Caco-2 (cell line): Measurements from ENCODE around the gene HIGD2A. TPM values are rescaled to one million over a fixed set of nuclear protein-coding genes. Genes with fewer than 3 reads are reported as not detected.

Experiments
- BruUV-seq: library from RNA; stranded (reverse); fragments of 400-500 nt; replicated peaks from 2 replicates; lab custom pipeline; 2021; lab: Mats Ljungman, UMichigan
- CTCF ChIA-PET: fragments of 300-600 bp; sonication (Branson Sonifier 250); formaldehyde crosslinking; loops from one replicate; lab custom pipeline; 2022; ENCODE audit warnings: antibody characterized with exemption; lab: Charles Lee
- POLR2A ChIA-PET: fragments of 300-600 bp; sonication (Branson Sonifier 250); formaldehyde crosslinking; loops from one replicate; lab custom pipeline; 2022; ENCODE audit warnings: antibody characterized with exemption; lab: Charles Lee
- DNase-seq, 2 experiments: peaks; one replicate each; pipeline versions ENCODE4 v3.0.0 to v3.0.0-alpha.2; 2020 to 2022
- H3K27me3 ChIP-seq: replicated peaks from 2 replicates; pipeline ENCODE4 v1.6.0; 2011; ENCODE audit warnings: low read length; ENCODE audit not compliant: control insufficient read depth, insufficient read depth
- H3K36me3 ChIP-seq: 2 replicates; pipeline ENCODE4 v1.5.1; 2011; ENCODE audit warnings: low read length; ENCODE audit not compliant: control insufficient read depth, insufficient read depth
- H3K4me1 ChIP-seq: fragments of 250-450 bp; sonication (Bioruptor Pico); 2 replicates; pipeline ENCODE4 v1.5.1; 2020; ENCODE audit warnings: mild to moderate bottlenecking
- H3K4me3 ChIP-seq: 2 replicates; pipeline ENCODE4 v1.5.1; 2011; ENCODE audit warnings: low read depth, mild to moderate bottlenecking, control low read depth, low read length
- H3K9me3 ChIP-seq: fragments of 250-450 bp; sonication (Bioruptor Pico); 2 replicates; pipeline ENCODE4 v1.5.1; 2020; ENCODE audit warnings: mild to moderate bottlenecking, moderate library complexity
- H3K27ac Mint-ChIP-seq: one replicate; pipeline ENCODE4 v1.8.0; 2022; ENCODE audit warnings: mixed read lengths; ENCODE audit not compliant: unreplicated experiment
- H3K27me3 Mint-ChIP-seq: one replicate; pipeline ENCODE4 v1.8.0; 2022; ENCODE audit warnings: mixed read lengths; ENCODE audit not compliant: insufficient read depth, unreplicated experiment
- H3K36me3 Mint-ChIP-seq: one replicate; pipeline ENCODE4 v1.8.0; 2022; ENCODE audit warnings: mild to moderate bottlenecking, mixed read lengths; ENCODE audit not compliant: insufficient read depth, unreplicated experiment
- H3K4me1 Mint-ChIP-seq: one replicate; pipeline ENCODE4 v1.8.0; 2022; ENCODE audit warnings: low read depth, mixed read lengths; ENCODE audit not compliant: unreplicated experiment
- H3K4me3 Mint-ChIP-seq: one replicate; pipeline ENCODE4 v1.8.0; 2022; ENCODE audit warnings: mild to moderate bottlenecking, moderate library complexity, mixed read lengths; ENCODE audit not compliant: unreplicated experiment
- H3K9me3 Mint-ChIP-seq: one replicate; pipeline ENCODE4 v1.8.0; 2022; ENCODE audit warnings: mixed read lengths; ENCODE audit not compliant: unreplicated experiment
- intact Hi-C: fragments of 100-400 bp; cut with micrococcal nuclease; formaldehyde crosslinking; loops from one replicate; pipeline ENCODE4 v1.10.0; 2022; ENCODE audit not compliant: unreplicated experiment
- total RNA-seq: library from RNA; stranded (reverse); gene quantifications from 2 replicates; pipeline ENCODE4 v1.2.3, GENCODE V29; 2022
- TF ChIP-seq, protein P1 (sequence below), 2 experiments: fragments of 200-600 bp in 1 of 2; IDR thresholded peaks; 1 replicate in 1 of 2; 2 replicates in 1 of 2; pipeline versions ENCODE4 v1.5.1 to v1.8.0; 2011 to 2022; ENCODE audit warnings: antibody characterized with exemption in 1 of 2, control low read depth in 1 of 2, inconsistent platforms in 1 of 2, low read depth in 1 of 2, low read length in 1 of 2, mild to moderate bottlenecking in 1 of 2, moderate library complexity in 1 of 2; ENCODE audit not compliant: insufficient read depth in 1 of 2, severe bottlenecking in 1 of 2, unreplicated experiment in 1 of 2

The HIGD2A gene
- total RNA-seq, 1 experiment from 2014 or later: 110 TPM

GRCh38 chr5:176355400-176356178 is 33.0 kb upstream of the HIGD2A start:
- DNase-seq: peak in 1 of 2 experiments; percentile 13
- no peak overlapping the region for H3K4me3 ChIP-seq
- no peaks in the 10 kb centered on the region for H3K27me3 ChIP-seq
- intact Hi-C loops: no loop called here
- H3K36me3 Mint-ChIP-seq: peaks cover 70% of the 10 kb centered on the region
- TF ChIP-seq, protein P1, sequence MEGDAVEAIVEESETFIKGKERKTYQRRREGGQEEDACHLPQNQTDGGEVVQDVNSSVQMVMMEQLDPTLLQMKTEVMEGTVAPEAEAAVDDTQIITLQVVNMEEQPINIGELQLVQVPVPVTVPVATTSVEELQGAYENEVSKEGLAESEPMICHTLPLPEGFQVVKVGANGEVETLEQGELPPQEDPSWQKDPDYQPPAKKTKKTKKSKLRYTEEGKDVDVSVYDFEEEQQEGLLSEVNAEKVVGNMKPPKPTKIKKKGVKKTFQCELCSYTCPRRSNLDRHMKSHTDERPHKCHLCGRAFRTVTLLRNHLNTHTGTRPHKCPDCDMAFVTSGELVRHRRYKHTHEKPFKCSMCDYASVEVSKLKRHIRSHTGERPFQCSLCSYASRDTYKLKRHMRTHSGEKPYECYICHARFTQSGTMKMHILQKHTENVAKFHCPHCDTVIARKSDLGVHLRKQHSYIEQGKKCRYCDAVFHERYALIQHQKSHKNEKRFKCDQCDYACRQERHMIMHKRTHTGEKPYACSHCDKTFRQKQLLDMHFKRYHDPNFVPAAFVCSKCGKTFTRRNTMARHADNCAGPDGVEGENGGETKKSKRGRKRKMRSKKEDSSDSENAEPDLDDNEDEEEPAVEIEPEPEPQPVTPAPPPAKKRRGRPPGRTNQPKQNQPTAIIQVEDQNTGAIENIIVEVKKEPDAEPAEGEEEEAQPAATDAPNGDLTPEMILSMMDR (IDR thresholded peaks at IDR 0.05; ENCODE audit: insufficient read depth in 1 of 2, low read depth in 1 of 2, low read length in 1 of 2, severe bottlenecking in 1 of 2, unreplicated experiment in 1 of 2): peak in 1 of 2 experiments; percentile 20
- H3K4me3 Mint-ChIP-seq: no peak overlapping the region
- CTCF ChIA-PET: no interaction called here
- POLR2A ChIA-PET: no interaction called here
- no peaks in the 10 kb centered on the region for H3K4me1 Mint-ChIP-seq
- H3K36me3 ChIP-seq: peaks cover 6% of the 10 kb centered on the region
- H3K27me3 Mint-ChIP-seq: no peaks in the 10 kb centered on the region
- no peaks in the 10 kb centered on the region for H3K9me3 Mint-ChIP-seq
- BruUV-seq: no TSS peak
- H3K27ac Mint-ChIP-seq: no peak overlapping the region
- no peaks in the 10 kb centered on the region for H3K4me1 ChIP-seq
- H3K9me3 ChIP-seq: no peaks in the 10 kb centered on the region

- Histone ChIP-seq H3K9me3 (no peaks in the 10 kb centered on the region), H3K4me1 (no peaks in the 10 kb centered on the region), H3K27me3 (no peaks in the 10 kb centered on the region), H3K4me3 (no peak overlapping the region), H3K36me3 (peaks cover 5% of the 10 kb centered on the region)
- TF ChIP-seq, protein P1 (IDR thresholded peaks at IDR 0.05; ENCODE audit: insufficient read depth in 1 of 2, low read depth in 1 of 2, low read length in 1 of 2, severe bottlenecking in 1 of 2, unreplicated experiment in 1 of 2): no peak
- peaks cover 70% of the 10 kb centered on the region for H3K36me3 Mint-ChIP-seq
- H3K27me3 Mint-ChIP-seq: no peaks in the 10 kb centered on the region
- no peak for DNase-seq
- H3K4me1 Mint-ChIP-seq: no peaks in the 10 kb centered on the region
- no TSS peak for BruUV-seq
- no peak overlapping the region for H3K4me3 Mint-ChIP-seq
- H3K9me3 Mint-ChIP-seq: no peaks in the 10 kb centered on the region
- CTCF ChIA-PET: no interaction called here
- intact Hi-C loops: no loop called here
- POLR2A ChIA-PET: no interaction called here
- H3K27ac Mint-ChIP-seq: no peak overlapping the region
Measured at GRCh38 chr5:176356179-176356566, 32.4 kb upstream of the HIGD2A start.

GRCh38 chr5:176359658-176360057 is 28.9 kb upstream of the HIGD2A start:
- no peak overlapping the region for H3K27ac Mint-ChIP-seq
- no peak overlapping the region for H3K4me3 ChIP-seq
- CTCF ChIA-PET: no interaction called here
- H3K4me1 Mint-ChIP-seq: no peaks in the 10 kb centered on the region
- TF ChIP-seq, protein P1 (IDR thresholded peaks at IDR 0.05; ENCODE audit: insufficient read depth in 1 of 2, low read depth in 1 of 2, low read length in 1 of 2, severe bottlenecking in 1 of 2, unreplicated experiment in 1 of 2): no peak
- no peak for DNase-seq
- no peaks in the 10 kb centered on the region for H3K9me3 Mint-ChIP-seq
- POLR2A ChIA-PET: interaction anchor here (0.7 kb wide), 1 partner anchor 107 kb away, joined by 4 read pairs; no protein-coding TSS in a partner anchor
- peaks cover 2% of the 10 kb centered on the region for H3K27me3 Mint-ChIP-seq
- BruUV-seq: TSS peak; percentile 8
- no peaks in the 10 kb centered on the region for H3K9me3 ChIP-seq
- peaks cover 46% of the 10 kb centered on the region for H3K36me3 Mint-ChIP-seq
- H3K4me3 Mint-ChIP-seq: peak overlapping the region; percentile 45
- peaks cover 2% of the 10 kb centered on the region; the same call in 1 of the 2 replicates for H3K36me3 ChIP-seq
- intact Hi-C loops: no loop called here
- no peaks in the 10 kb centered on the region for H3K4me1 ChIP-seq
- H3K27me3 ChIP-seq: no peaks in the 10 kb centered on the region
